IMR-90 (cell line): ENCODE measurements around the gene SRRM2. TPM values are rescaled to one million over a fixed set of nuclear protein-coding genes. Genes with fewer than 3 reads are reported as not detected.

Experiments
- ATAC-seq: fragments of 200-7000 bp; cut with Tn5 transposase; 2 replicates; pipeline ENCODE4 v1.9.1; 2020; ENCODE audit warnings: low read depth, mild to moderate bottlenecking, moderate library complexity
- BruUV-seq: library from RNA; stranded (reverse); fragments of 400-500 nt; replicated peaks from 2 replicates; lab custom pipeline; 2021; lab: Mats Ljungman, UMichigan
- CTCF ChIA-PET: fragments of 300-600 bp; formaldehyde crosslinking; extraction: SDS; loops from one replicate; lab custom pipeline; 2021; ENCODE audit warnings: antibody characterized with exemption; lab: Yijun Ruan, JAX
- POLR2A ChIA-PET: fragments of 300-600 bp; sonication (Branson Sonifier 250); formaldehyde crosslinking; loops from one replicate; lab custom pipeline; 2022; ENCODE audit warnings: antibody characterized with exemption; ENCODE audit not compliant: unreplicated experiment; lab: Charles Lee
- DNase-seq: peaks from one replicate; pipeline ENCODE4 v3.0.0; 2013
- H2AFZ ChIP-seq: replicated peaks from 2 replicates; pipeline ENCODE3; 2013; ENCODE audit warnings: low read length, mild to moderate bottlenecking; ENCODE audit not compliant: poor library complexity
- H2AK5ac ChIP-seq: 2 replicates; pipeline ENCODE4 v1.6.1; 2013; ENCODE audit warnings: low read depth, low read length, inconsistent platforms
- H2AK9ac ChIP-seq: replicated peaks from 2 replicates; pipeline ENCODE3; 2013; ENCODE audit warnings: mild to moderate bottlenecking, low read depth, low read length, moderate library complexity; ENCODE audit not compliant: poor library complexity
- H2BK120ac ChIP-seq: 2 replicates; pipeline ENCODE4 v1.6.1; 2013; ENCODE audit warnings: low read depth, low read length, inconsistent platforms
- H2BK15ac ChIP-seq: 3 replicates; pipeline ENCODE4 v1.6.1; 2013; ENCODE audit warnings: low read depth, low read length, inconsistent platforms
- H2BK20ac ChIP-seq: 2 replicates; pipeline ENCODE4 v1.6.1; 2013; ENCODE audit warnings: low read depth, mild to moderate bottlenecking, inconsistent platforms, low read length, moderate library complexity
- H2BK5ac ChIP-seq: 2 replicates; pipeline ENCODE4 v1.6.1; 2013; ENCODE audit warnings: mild to moderate bottlenecking, low read depth, low read length, inconsistent platforms; ENCODE audit not compliant: poor library complexity, severe bottlenecking
- H3K14ac ChIP-seq: replicated peaks from 2 replicates; pipeline ENCODE4 v1.6.1; 2013; ENCODE audit warnings: low read depth, low read length, inconsistent platforms
- H3K18ac ChIP-seq: 2 replicates; pipeline ENCODE4 v1.6.1; 2013; ENCODE audit warnings: low read depth, low read length, control low read depth
- H3K23ac ChIP-seq: 2 replicates; pipeline ENCODE4 v1.6.1; 2013; ENCODE audit warnings: low read depth, low read length, inconsistent platforms
- H3K27ac ChIP-seq: 2 replicates; pipeline ENCODE4 v1.5.1; 2013; ENCODE audit warnings: mild to moderate bottlenecking, control low read depth, low read length; ENCODE audit not compliant: insufficient read depth
- H3K27me3 ChIP-seq: 2 replicates; pipeline ENCODE4 v1.6.1; 2013; ENCODE audit warnings: low read length; ENCODE audit not compliant: control insufficient read depth, insufficient read depth
- H3K36me3 ChIP-seq: 2 replicates; pipeline ENCODE4 v1.6.1; 2013; ENCODE audit warnings: low read length, mixed read lengths; ENCODE audit not compliant: control insufficient read depth, insufficient read depth
- H3K4ac ChIP-seq: 2 replicates; pipeline ENCODE4 v1.6.1; 2013; ENCODE audit warnings: low read depth, low read length, inconsistent platforms
- H3K4me1 ChIP-seq: 2 replicates; pipeline ENCODE4 v1.6.1; 2013; ENCODE audit warnings: low read length, mixed read lengths; ENCODE audit not compliant: control insufficient read depth, insufficient read depth
- H3K4me2 ChIP-seq: 2 replicates; pipeline ENCODE4 v1.6.1; 2013; ENCODE audit warnings: low read depth, mild to moderate bottlenecking, control low read depth, low read length, moderate library complexity
- H3K4me3 ChIP-seq: 2 replicates; pipeline ENCODE4 v1.5.1; 2013; ENCODE audit warnings: low read depth, mild to moderate bottlenecking, control low read depth, low read length, moderate library complexity; ENCODE audit not compliant: insufficient read depth
- H3K56ac ChIP-seq: 2 replicates; pipeline ENCODE4 v1.6.1; 2013; ENCODE audit warnings: low read length, inconsistent platforms; ENCODE audit not compliant: insufficient read depth; ENCODE audit errors: extremely low read depth
- H3K79me1 ChIP-seq, 2 experiments: 2 replicates each; pipeline ENCODE4 v1.6.1; 2013; ENCODE audit warnings: low read length in 2 of 2, inconsistent platforms in 1 of 2, low read depth in 1 of 2
- H3K9ac ChIP-seq: 2 replicates; pipeline ENCODE4 v1.6.1; 2013; ENCODE audit warnings: low read depth, low read length, control low read depth
- H3K9me1 ChIP-seq: 2 replicates; pipeline ENCODE4 v1.6.1; 2013; ENCODE audit warnings: low read length, inconsistent platforms; ENCODE audit not compliant: insufficient read depth
- H3K9me3 ChIP-seq: 2 replicates; pipeline ENCODE4 v1.6.1; 2013; ENCODE audit warnings: low read length; ENCODE audit not compliant: control insufficient read depth, insufficient read depth
- H4K20me1 ChIP-seq: 2 replicates; pipeline ENCODE4 v1.6.1; 2013; ENCODE audit warnings: low read length, inconsistent platforms; ENCODE audit not compliant: insufficient read depth
- H4K5ac ChIP-seq: 2 replicates; pipeline ENCODE4 v1.6.1; 2013; ENCODE audit warnings: mild to moderate bottlenecking, low read depth, low read length, control low read depth
- H4K8ac ChIP-seq, 2 experiments: 2 replicates each; pipeline ENCODE4 v1.6.1; 2013; ENCODE audit warnings: low read depth in 2 of 2, low read length in 2 of 2, control low read depth in 1 of 2, inconsistent platforms in 1 of 2
- H4K91ac ChIP-seq: 2 replicates; pipeline ENCODE4 v1.6.1; 2013; ENCODE audit warnings: low read depth, low read length, inconsistent platforms; ENCODE audit not compliant: insufficient read depth
- CEBPB ChIP-seq: IDR thresholded peaks from 2 replicates; pipeline ENCODE4 v1.6.1; 2012; ENCODE audit warnings: low read depth, low read length, improper control_type of control experiment
- ELK1 ChIP-seq: fragments of 150-350 bp; IDR thresholded peaks from 2 replicates; pipeline ENCODE4 v1.6.1; 2016; ENCODE audit warnings: low read depth, mild to moderate bottlenecking, low read length, moderate library complexity, borderline replicate concordance
- FOS ChIP-seq: fragments of 150-350 bp; IDR thresholded peaks from 2 replicates; pipeline ENCODE4 v1.6.1; 2016; ENCODE audit warnings: low read depth, low read length
- MAZ ChIP-seq: IDR thresholded peaks from 2 replicates; pipeline ENCODE4 v1.6.1; 2012; ENCODE audit warnings: low read depth, mild to moderate bottlenecking, low read length, improper control_type of control experiment, moderate library complexity, borderline replicate concordance
- POLR2A ChIP-seq: IDR thresholded peaks from 2 replicates; pipeline ENCODE4 v1.6.1; 2012; ENCODE audit warnings: mild to moderate bottlenecking, low read depth, low read length
- WGBS, 2 experiments: methylation state at CpG; one replicate each; pipeline versions ENCODE4 v1.1.5 to v1.1.7; 2013; ENCODE audit warnings: missing lambda C conversion rate in 2 of 2; ENCODE audit not compliant: insufficient read length in 1 of 2; ENCODE audit errors: extremely low coverage in 2 of 2; 5-methylcytosine and 5-hydroxymethylcytosine counted together
- dilution Hi-C: fragments of 300-500 bp; cut with HindIII; formaldehyde crosslinking; loops from one replicate; pipeline ENCODE4 v1.14.3; 2018; ENCODE audit warnings: low sequenced_read_pairs; ENCODE audit not compliant: unreplicated experiment
- in situ Hi-C: fragments of 300-500 bp; cut with MboI; formaldehyde crosslinking; loops from 3 replicates; pipeline ENCODE4 v1.14.3; 2019; ENCODE audit warnings: low sequenced_read_pairs, inconsistent platforms, mixed read lengths
- intact Hi-C: fragments of 100-400 bp; cut with micrococcal nuclease; formaldehyde crosslinking; loops from 2 replicates; pipeline ENCODE4 v1.10.0; 2022
- polyA plus RNA-seq, 3 experiments: library from polyadenylated mRNA; depleted of rRNA; stranded (reverse); fragments of >200 nt; gene quantifications; 2 replicates each; pipeline ENCODE4 v1.2.3, GENCODE V29; 2012; ENCODE audit warnings: low replicate concordance in 1 of 3
- total RNA-seq: library from RNA; depleted of rRNA; stranded (reverse); fragments of >200 nt; gene quantifications from 2 replicates; pipeline ENCODE4 v1.2.3, GENCODE V29; 2012

Gene SRRM2
- total and polyA plus RNA-seq, 2 of the 4 experiments (the other 2 are of a cell fraction): 20.3 to 300 TPM

- no peak overlapping the region for H4K91ac ChIP-seq
- BruUV-seq: no TSS peak
- H3K56ac ChIP-seq: no peak overlapping the region
- no peak overlapping the region for H3K27ac ChIP-seq
- no peak overlapping the region for H2AFZ ChIP-seq
- no peak overlapping the region for H4K5ac ChIP-seq
- H2AK5ac ChIP-seq: no peak overlapping the region
- H4K8ac ChIP-seq: no peak overlapping the region
- no peak overlapping the region for H3K4me3 ChIP-seq
- H3K9ac ChIP-seq: no peak overlapping the region
- H3K9me1 ChIP-seq: no peaks in the 10 kb centered on the region; the same call in 1 of the 2 replicates
- H2BK5ac ChIP-seq: no peak overlapping the region
- H2BK120ac ChIP-seq: no peak overlapping the region
- no peak overlapping the region for H2BK20ac ChIP-seq
- dilution Hi-C loops: no loop called here
- no peak for ATAC-seq
- H3K4me1 ChIP-seq: no peaks in the 10 kb centered on the region
- no peak overlapping the region for H2AK9ac ChIP-seq
- ChIA-PET POLR2A (no interaction called here), CTCF (no interaction called here)
- H3K36me3 ChIP-seq: peaks cover 32% of the 10 kb centered on the region
- H3K9me3 ChIP-seq: no peaks in the 10 kb centered on the region
- no peak overlapping the region for H2BK15ac ChIP-seq
- no peaks in the 10 kb centered on the region for H3K27me3 ChIP-seq
- in situ Hi-C loops: no loop called here
- peaks cover 3% of the 10 kb centered on the region for H4K20me1 ChIP-seq
- TF ChIP-seq FOS (no peak), MAZ (no peak), CEBPB (no peak), POLR2A (no peak), ELK1 (no peak)
- H3K18ac ChIP-seq: no peak overlapping the region
- intact Hi-C loops: no loop called here
- H3K23ac ChIP-seq: no peak overlapping the region
- H3K79me1 ChIP-seq: no peaks in the 10 kb centered on the region; a peak in 1 of 4 replicates
- H3K4ac ChIP-seq: no peak overlapping the region
- WGBS, 2 experiments: 94% methylated on average over 46 of the region's 51 CpGs; no CpG with 5 or more reads in 1 of the 2 experiments
- H3K14ac ChIP-seq: no peak overlapping the region
- no peak overlapping the region for H3K4me2 ChIP-seq
- DNase-seq: no peak
These were observed 44.8 kb upstream of the SRRM2 start for GRCh38 chr16:2707368-2708289.
